GM18861 (cell line): ENCODE results near the gene INPP4A.
"Not testable (repeated sequence)": the region's sequence is repeated elsewhere in the genome, so short reads cannot be mapped to it uniquely, and the experiment has no call there.

Experiments
- ATAC-seq: cut with Tn5 transposase; IDR thresholded peaks from one replicate; pipeline ENCODE4 v1.9.1; 2021; ENCODE audit not compliant: unreplicated experiment

The INPP4A gene

GRCh38 chr2:98578231-98578630, 133.6 kb downstream of the INPP4A start:
- no peak for ATAC-seq

GRCh38 chr2:98579926-98580325, 135.3 kb downstream of the INPP4A start:
- no peak for ATAC-seq

GRCh38 chr2:98580656-98581284, 136.1 kb downstream of the INPP4A start:
- ATAC-seq, result no peak

DNA sequence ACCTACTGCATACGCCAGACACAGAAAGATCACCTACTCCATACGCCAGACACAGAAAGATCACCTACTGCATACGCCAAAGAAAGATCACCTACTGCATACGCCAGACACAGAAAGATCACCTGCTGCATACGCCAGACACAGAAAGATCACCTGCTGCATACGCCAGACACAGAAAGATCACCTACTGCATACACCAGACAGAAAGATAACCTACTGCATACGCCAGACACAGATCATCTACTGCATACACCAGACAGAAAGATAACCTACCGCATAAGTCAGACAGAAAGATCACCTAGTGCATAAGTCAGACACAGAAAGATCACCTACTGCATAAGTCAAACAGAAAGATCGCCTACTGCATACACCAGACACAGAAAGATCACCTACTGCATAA, 137.9 kb downstream of the INPP4A start:
- ATAC-seq, result no peak

GRCh38 chr2:98583276-98583675, 138.6 kb downstream of the INPP4A start:
- no peak for ATAC-seq

DNA sequence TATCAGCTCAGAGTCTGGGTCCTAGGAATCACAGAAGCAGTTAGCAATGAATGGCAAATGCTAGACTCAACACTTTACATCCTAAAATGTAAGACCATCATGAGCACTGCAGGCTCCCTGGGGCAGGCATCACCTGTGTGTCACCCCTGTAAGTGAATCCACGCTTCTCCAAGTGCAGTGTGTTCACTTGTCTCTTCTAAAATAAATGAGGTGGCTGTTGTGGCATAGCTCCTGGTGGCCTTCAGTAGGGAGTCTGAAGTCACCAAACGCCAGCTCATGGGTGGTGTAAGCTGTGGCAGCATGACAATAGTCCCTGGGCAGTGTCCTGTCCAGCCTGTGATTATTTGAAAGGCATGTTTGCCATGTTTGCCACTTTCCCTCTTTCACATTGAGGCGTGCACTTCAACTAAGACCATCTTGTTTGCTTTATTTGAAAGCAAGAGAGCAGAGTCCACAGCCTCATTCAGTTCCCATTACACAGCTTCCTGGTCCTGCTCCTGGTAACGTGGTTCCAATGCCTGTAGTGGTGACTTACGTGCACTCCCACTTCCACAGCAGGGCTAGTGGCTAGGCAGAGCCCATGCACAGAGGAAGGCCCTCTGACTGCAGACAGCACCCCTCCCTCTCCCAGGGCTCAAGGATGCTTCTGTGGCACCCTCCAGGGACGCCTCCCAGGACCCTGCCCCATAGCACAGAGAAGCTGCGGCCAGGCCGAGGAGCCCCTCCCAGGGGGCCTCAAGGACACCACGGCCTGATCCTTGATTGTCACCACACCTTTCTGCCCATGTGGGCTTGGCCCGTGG, 139.4 kb downstream of the INPP4A start:
- no peak for ATAC-seq

GRCh38 chr2:98585386-98585785, 140.7 kb downstream of the INPP4A start:
- ATAC-seq, result no peak

DNA sequence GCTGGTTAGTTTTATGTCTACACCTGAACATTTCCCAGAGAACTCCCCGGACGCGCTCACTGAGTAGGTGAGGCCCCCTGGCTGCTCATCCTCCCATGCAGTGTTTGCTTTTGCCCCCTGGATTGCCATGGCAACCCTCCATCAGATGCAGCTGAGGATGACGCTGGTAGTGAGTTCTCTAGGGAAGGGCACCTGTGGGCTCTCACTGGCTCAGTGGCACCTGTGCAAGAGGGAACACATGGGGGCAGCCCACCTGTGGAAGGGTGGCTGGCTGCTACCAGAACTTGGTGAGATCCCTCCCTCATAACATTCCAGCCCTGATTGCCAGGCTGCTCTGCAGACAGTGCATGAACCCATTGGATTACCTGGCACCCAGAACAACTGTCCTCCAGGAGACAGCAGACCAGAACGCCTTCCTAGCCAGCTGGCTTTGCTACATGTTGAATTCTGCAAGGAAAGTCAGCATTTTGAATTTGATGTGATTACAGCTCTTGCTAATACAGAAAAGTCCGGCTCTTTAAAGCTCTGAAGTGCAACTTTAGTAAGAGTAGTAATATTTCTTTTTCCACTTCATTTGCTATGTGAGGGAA, 142.0 kb downstream of the INPP4A start:
- ATAC-seq, result no peak

GRCh38 chr2:98588880-98589431, 144.3 kb downstream of the INPP4A start:
- no peak for ATAC-seq

GRCh38 chr2:98589489-98589888, 144.8 kb downstream of the INPP4A start:
- ATAC-seq, result no peak

GRCh38 chr2:98592565-98592964, 147.9 kb downstream of the INPP4A start:
- no peak for ATAC-seq

- not testable (repeated sequence) for ATAC-seq
Measured at GRCh38 chr2:98594665-98595064, 150.0 kb downstream of the INPP4A start.

- no peak for ATAC-seq
Measured at GRCh38 chr2:98598781-98599428, 154.2 kb downstream of the INPP4A start.

- peak; percentile 63 for ATAC-seq
Measured at GRCh38 chr2:98601532-98602132, 157.0 kb downstream of the INPP4A start.

DNA sequence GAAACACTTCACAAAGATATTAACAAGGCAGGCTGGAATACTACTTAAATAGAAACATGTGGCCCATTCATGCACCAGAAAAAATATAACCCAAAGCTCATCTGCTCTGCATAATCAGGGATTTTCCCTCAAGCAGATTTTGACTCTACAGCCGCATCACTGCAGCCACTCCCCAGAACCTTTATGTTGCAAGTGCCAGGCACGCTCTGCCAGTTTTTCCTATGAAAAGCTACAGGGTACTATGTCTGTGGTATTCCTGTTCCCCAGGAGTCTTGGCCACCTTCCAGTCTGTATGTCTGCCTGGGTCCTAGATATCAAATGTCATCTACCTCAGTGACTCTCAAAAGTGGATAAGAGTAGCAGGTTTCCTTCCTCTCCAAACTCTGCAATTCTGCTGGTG, 159.9 kb downstream of the INPP4A start:
- ATAC-seq, result no peak

DNA sequence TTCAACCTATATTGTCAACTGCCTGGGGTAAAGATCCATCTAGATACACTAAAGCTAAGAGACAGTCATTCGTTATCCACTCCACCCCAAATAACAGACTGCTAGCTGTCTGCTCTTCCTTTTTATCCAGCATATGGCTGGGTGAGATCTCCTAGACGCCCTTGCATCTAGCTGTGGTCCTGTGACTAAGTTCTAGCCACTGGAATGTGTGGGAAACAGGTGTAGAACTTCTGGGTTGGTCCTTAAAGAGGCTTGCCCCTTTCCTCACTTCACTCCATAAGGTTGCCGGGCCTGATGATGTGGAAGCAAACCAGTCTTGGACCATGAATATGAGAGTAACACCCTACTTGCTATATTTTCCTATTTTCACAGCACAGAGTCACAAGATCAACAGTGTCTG, 160.4 kb downstream of the INPP4A start:
- no peak for ATAC-seq

- ATAC-seq, result no peak
Measured at GRCh38 chr2:98606431-98606830, 161.8 kb downstream of the INPP4A start.

DNA sequence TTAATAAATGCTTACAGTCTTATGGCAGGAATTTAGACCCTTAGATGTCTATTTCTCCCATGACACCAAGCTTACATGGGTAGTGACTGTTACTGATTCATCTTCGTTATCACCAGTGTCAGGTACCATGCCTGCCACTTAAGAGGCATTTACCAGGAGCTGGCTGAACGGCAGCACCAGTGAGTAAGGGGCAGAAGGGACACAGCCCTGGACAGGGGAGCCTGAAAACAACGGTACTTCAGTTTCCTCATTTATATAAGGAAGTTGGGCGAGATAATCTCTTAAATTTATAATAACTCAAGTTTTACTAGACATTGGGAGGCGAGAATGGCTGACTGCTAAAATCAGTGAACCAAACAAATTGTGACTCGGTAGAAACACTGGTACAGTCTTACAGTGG, 162.4 kb downstream of the INPP4A start:
- no peak for ATAC-seq

GRCh38 chr2:98607741-98608115, 163.1 kb downstream of the INPP4A start:
- ATAC-seq, result no peak

DNA sequence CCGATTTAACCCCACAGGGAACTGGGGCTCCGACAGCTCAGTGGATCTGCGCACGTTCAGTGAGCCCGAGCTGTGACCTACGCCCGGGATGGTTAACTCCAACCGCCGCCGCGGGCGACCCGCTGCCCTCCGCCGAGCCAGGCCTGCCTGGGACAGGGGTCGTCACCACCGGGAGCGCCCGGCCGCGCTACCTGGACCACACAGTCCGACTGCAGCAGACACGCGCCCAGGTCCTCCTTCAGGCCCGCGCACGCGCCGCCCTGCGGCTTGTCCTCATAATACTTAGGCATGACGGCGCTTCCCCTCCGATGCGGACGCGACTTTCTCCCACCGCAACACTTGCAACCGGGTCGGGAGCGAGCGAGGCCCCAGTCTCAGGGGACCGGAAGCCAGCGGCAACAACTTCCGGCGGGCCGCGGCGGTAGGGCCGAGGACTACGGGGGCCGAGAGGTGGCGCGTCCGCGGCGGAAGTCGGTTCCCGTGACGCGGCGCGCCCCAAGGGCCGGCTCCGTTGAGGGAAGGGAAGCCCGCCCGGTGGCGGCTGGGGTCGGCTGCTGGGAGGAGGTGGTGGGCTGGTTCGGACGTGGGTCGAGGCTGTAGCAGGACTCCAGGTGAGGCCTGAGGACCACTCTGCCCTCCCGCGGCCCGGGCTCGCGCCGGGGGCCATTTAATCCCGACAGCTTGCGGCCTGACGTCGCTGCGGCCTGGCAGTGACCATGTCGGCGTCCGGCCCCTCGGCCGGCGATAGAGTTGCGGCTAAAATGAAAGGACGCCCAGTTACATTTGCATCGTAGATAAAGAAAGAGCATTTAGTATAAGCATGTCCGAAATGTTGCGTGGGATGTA, 163.7 kb downstream of the INPP4A start, which contains the start of the genes COA5 and UNC50:
COA5 (minus strand) TSS at position 397 of the 846 bp plus-strand sequence; CDS start at position 290, 107 bp downstream.
UNC50 (plus strand) TSS at position 474 of the 846 bp plus-strand sequence. CDS start 1,171 bp downstream, outside the sequence.
- ATAC-seq, result peak; percentile 80
